ENCODE results near the gene TMEM232. TPM values are rescaled to one million over a fixed set of nuclear protein-coding genes. Genes with fewer than 3 reads are reported as not detected.
"Not testable (repeated sequence)": the region's sequence is repeated elsewhere in the genome, so short reads cannot be mapped to it uniquely, and the experiment has no call there.

The TMEM232 gene
- total and polyA plus RNA-seq, 7 experiments from 2014 or later, result 0.43 to 3.0 (median 1.8) TPM

- CTCF ChIA-PET, result no interaction called here
- H3K9me3 Mint-ChIP-seq, result peaks cover 0 to 2% (median 0%) of the 10 kb centered on the region in 11 donors
These were observed 24.2 kb downstream of the TMEM232 start for GRCh38 chr5:110702300-110702699.

GRCh38 chr5:110692669-110693068 is 33.8 kb downstream of the TMEM232 start:
- H3K27ac Mint-ChIP-seq; H3K4me1 Mint-ChIP-seq; H3K36me3 Mint-ChIP-seq; H3K4me1 ChIP-seq (ENCODE audit: control insufficient read depth in 2 of 2, insufficient read depth in 2 of 2, low read length in 2 of 2); H3K36me3 ChIP-seq (ENCODE audit: control insufficient read depth in 2 of 3, insufficient read depth in 3 of 3, low read length in 3 of 3); H3K27ac ChIP-seq (ENCODE audit: low read depth, low read length); DNase-seq; H3K27me3 ChIP-seq (ENCODE audit: control insufficient read depth in 2 of 2, insufficient read depth in 2 of 2, low read length in 2 of 2); H3K4me3 Mint-ChIP-seq; H3K9me3 ChIP-seq (ENCODE audit: control insufficient read depth in 2 of 3, low read length in 3 of 3); POLR2A ChIA-PET; ATAC-seq; H3K27me3 Mint-ChIP-seq; H3K4me3 ChIP-seq (ENCODE audit: low read length); CTCF ChIA-PET; intact Hi-C loops (cut with micrococcal nuclease): not testable (repeated sequence)
- H3K9me3 Mint-ChIP-seq, result peaks cover 3 to 17% (median 8%) of the 10 kb centered on the region in 11 donors

More at GRCh38 chr5:110702300-110702699, 24.2 kb downstream of the TMEM232 start:
- no peak overlapping the region for H3K27ac Mint-ChIP-seq
- H3K4me3 ChIP-seq (ENCODE audit: low read length), result no peak overlapping the region
- H3K27me3 ChIP-seq (ENCODE audit: control insufficient read depth in 2 of 2, insufficient read depth in 2 of 2, low read length in 2 of 2), result no peaks in the 10 kb centered on the region
- H3K4me1 ChIP-seq (ENCODE audit: control insufficient read depth in 2 of 2, insufficient read depth in 2 of 2, low read length in 2 of 2), result no peaks in the 10 kb centered on the region
- ATAC-seq (no peak), DNase-seq (no peak)
- POLR2A ChIA-PET, result no interaction called here
- H3K36me3 ChIP-seq (ENCODE audit: control insufficient read depth in 2 of 3, insufficient read depth in 3 of 3, low read length in 3 of 3), result no peaks in the 10 kb centered on the region
- intact Hi-C loops (cut with micrococcal nuclease), result no loop called here
- H3K4me1 Mint-ChIP-seq, result no peaks in the 10 kb centered on the region
- peaks cover 0 to 3% (median 0%) of the 10 kb centered on the region in 5 donors for H3K36me3 Mint-ChIP-seq
- no peak overlapping the region for H3K4me3 Mint-ChIP-seq
- no peak overlapping the region for H3K27ac ChIP-seq (ENCODE audit: low read depth, low read length)
- H3K27me3 Mint-ChIP-seq, result peaks cover 0 to 28% (median 10%) of the 10 kb centered on the region in 5 donors
- no peaks in the 10 kb centered on the region for H3K9me3 ChIP-seq (ENCODE audit: control insufficient read depth in 2 of 3, low read length in 3 of 3)

DNA sequence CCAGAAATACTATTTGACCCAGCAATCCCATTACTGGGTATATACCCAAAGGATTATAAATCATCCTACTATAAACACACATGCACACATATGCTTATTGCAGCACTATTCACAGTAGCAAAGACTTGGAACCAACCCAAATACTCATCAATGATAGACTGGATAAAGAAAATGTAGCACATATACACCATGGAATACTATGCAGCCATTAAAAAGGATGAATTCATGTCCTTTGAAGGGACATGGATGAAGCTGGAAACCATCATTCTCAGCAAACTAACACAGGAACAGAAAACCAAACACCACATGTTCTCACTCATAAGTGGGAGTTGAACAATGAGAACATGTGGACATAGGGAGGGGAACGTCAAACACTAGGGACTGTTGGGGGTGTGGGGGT is 35.9 kb downstream of the TMEM232 start:
- H3K4me3 Mint-ChIP-seq; POLR2A ChIA-PET; H3K4me1 ChIP-seq (ENCODE audit: control insufficient read depth in 2 of 2, insufficient read depth in 2 of 2, low read length in 2 of 2); CTCF ChIA-PET; H3K4me3 ChIP-seq (ENCODE audit: low read length); H3K36me3 Mint-ChIP-seq; ATAC-seq; H3K27ac Mint-ChIP-seq; intact Hi-C loops (cut with micrococcal nuclease); H3K36me3 ChIP-seq (ENCODE audit: control insufficient read depth in 2 of 3, insufficient read depth in 3 of 3, low read length in 3 of 3); H3K27ac ChIP-seq (ENCODE audit: low read depth, low read length); H3K9me3 ChIP-seq (ENCODE audit: control insufficient read depth in 2 of 3, low read length in 3 of 3); H3K27me3 ChIP-seq (ENCODE audit: control insufficient read depth in 2 of 2, insufficient read depth in 2 of 2, low read length in 2 of 2); H3K27me3 Mint-ChIP-seq; DNase-seq: not testable (repeated sequence)
- Mint-ChIP-seq H3K4me1 (peaks cover 0 to 11% (median 0%) of the 10 kb centered on the region in 7 donors), H3K9me3 (peaks cover 0 to 21% (median 5%) of the 10 kb centered on the region in 11 donors)

DNA sequence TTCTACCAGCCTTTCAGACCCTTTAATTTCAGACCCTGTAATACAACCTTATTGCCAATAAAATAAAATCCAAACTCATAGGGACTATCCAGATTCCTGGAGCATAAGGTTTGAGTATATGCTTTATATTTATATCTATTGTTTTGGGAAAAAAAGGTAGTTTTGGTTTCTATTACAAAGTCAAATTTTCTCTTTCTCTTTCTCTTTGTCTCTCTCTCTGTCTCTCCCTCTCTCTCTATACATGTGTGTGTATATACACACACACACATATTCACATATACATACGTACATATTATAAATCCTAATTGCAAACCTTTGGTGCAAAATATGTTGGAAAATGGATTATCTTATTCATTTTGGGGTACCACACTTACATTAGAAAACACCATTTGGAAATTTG is 39.0 kb downstream of the TMEM232 start:
- DNase-seq (no peak), ATAC-seq (no peak)
- no peaks in the 10 kb centered on the region for H3K4me1 ChIP-seq (ENCODE audit: control insufficient read depth in 2 of 2, insufficient read depth in 2 of 2, low read length in 2 of 2)
- no peaks in the 10 kb centered on the region for H3K9me3 ChIP-seq (ENCODE audit: control insufficient read depth in 2 of 3, low read length in 3 of 3)
- no peak overlapping the region for H3K4me3 ChIP-seq (ENCODE audit: low read length)
- H3K27me3 Mint-ChIP-seq, result no peaks in the 10 kb centered on the region
- POLR2A ChIA-PET, result no interaction called here
- peaks cover 0 to 11% (median 0%) of the 10 kb centered on the region in 7 donors for H3K4me1 Mint-ChIP-seq
- CTCF ChIA-PET, result no interaction called here
- no peaks in the 10 kb centered on the region for H3K27me3 ChIP-seq (ENCODE audit: control insufficient read depth in 2 of 2, insufficient read depth in 2 of 2, low read length in 2 of 2)
- intact Hi-C loops (cut with micrococcal nuclease), result no loop called here
- no peaks in the 10 kb centered on the region for H3K36me3 Mint-ChIP-seq
- H3K27ac Mint-ChIP-seq, result no peak overlapping the region
- no peaks in the 10 kb centered on the region for H3K36me3 ChIP-seq (ENCODE audit: control insufficient read depth in 2 of 3, insufficient read depth in 3 of 3, low read length in 3 of 3)
- H3K4me3 Mint-ChIP-seq, result no peak overlapping the region
- peaks cover 0 to 12% (median 0%) of the 10 kb centered on the region in 11 donors for H3K9me3 Mint-ChIP-seq
- no peak overlapping the region for H3K27ac ChIP-seq (ENCODE audit: low read depth, low read length)

DNA sequence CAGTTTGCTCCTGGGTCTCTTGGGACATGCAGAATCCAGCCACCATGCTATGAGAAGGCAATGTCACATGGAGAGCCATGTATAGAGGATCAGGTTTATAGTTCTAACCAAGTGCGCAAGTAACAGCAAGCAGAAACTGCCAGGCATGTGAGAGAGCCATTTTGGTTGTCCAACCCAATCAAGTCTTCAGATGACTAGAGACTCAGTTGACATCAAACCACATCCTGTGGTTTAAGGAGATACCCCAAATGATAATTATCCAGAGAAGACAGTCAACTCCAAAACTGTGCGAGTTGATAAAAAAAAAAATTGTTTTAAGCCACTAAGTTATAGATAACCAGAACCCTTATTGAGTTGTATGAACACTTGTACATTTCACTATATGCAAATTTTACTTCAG is 40.2 kb downstream of the TMEM232 start:
- Histone ChIP-seq H3K9me3 (ENCODE audit: control insufficient read depth in 2 of 3, low read length in 3 of 3) (no peaks in the 10 kb centered on the region), H3K4me3 (ENCODE audit: low read length) (no peak overlapping the region), H3K27ac (ENCODE audit: low read depth, low read length) (no peak overlapping the region), H3K4me1 (ENCODE audit: control insufficient read depth in 2 of 2, insufficient read depth in 2 of 2, low read length in 2 of 2) (no peaks in the 10 kb centered on the region), H3K27me3 (ENCODE audit: control insufficient read depth in 2 of 2, insufficient read depth in 2 of 2, low read length in 2 of 2) (no peaks in the 10 kb centered on the region), H3K36me3 (ENCODE audit: control insufficient read depth in 2 of 3, insufficient read depth in 3 of 3, low read length in 3 of 3) (no peaks in the 10 kb centered on the region)
- intact Hi-C loops (cut with micrococcal nuclease), result no loop called here
- no peak for ATAC-seq
- no peaks in the 10 kb centered on the region for H3K36me3 Mint-ChIP-seq
- DNase-seq, result no peak
- POLR2A ChIA-PET, result no interaction called here
- H3K27ac Mint-ChIP-seq, result no peak overlapping the region
- H3K9me3 Mint-ChIP-seq, result peaks cover 0 to 10% (median 0%) of the 10 kb centered on the region in 11 donors
- H3K4me3 Mint-ChIP-seq, result no peak overlapping the region
- CTCF ChIA-PET, result no interaction called here
- no peaks in the 10 kb centered on the region for H3K27me3 Mint-ChIP-seq
- peaks cover 0 to 11% (median 0%) of the 10 kb centered on the region in 7 donors for H3K4me1 Mint-ChIP-seq

- Histone ChIP-seq H3K4me1 (ENCODE audit: control insufficient read depth in 2 of 2, insufficient read depth in 2 of 2, low read length in 2 of 2) (no peaks in the 10 kb centered on the region), H3K27ac (ENCODE audit: low read depth, low read length) (no peak overlapping the region), H3K9me3 (ENCODE audit: control insufficient read depth in 2 of 3, low read length in 3 of 3) (no peaks in the 10 kb centered on the region), H3K36me3 (ENCODE audit: control insufficient read depth in 2 of 3, insufficient read depth in 3 of 3, low read length in 3 of 3) (no peaks in the 10 kb centered on the region), H3K4me3 (ENCODE audit: low read length) (no peak overlapping the region), H3K27me3 (ENCODE audit: control insufficient read depth in 2 of 2, insufficient read depth in 2 of 2, low read length in 2 of 2) (no peaks in the 10 kb centered on the region)
- H3K4me3 Mint-ChIP-seq, result no peak overlapping the region
- H3K4me1 Mint-ChIP-seq, result peaks cover 0 to 9% (median 0%) of the 10 kb centered on the region in 7 donors
- POLR2A ChIA-PET, result no interaction called here
- H3K9me3 Mint-ChIP-seq, result peaks cover 0 to 4% (median 0%) of the 10 kb centered on the region in 11 donors
- intact Hi-C loops (cut with micrococcal nuclease), result no loop called here
- ATAC-seq (no peak), DNase-seq (no peak)
- CTCF ChIA-PET, result no interaction called here
- peaks cover 0 to 18% (median 5%) of the 10 kb centered on the region in 5 donors for H3K27me3 Mint-ChIP-seq
- peaks cover 0 to 4% (median 0%) of the 10 kb centered on the region in 5 donors for H3K36me3 Mint-ChIP-seq
- no peak overlapping the region for H3K27ac Mint-ChIP-seq
These were observed 44.5 kb downstream of the TMEM232 start for GRCh38 chr5:110681953-110682352.

- Histone ChIP-seq H3K36me3 (ENCODE audit: control insufficient read depth in 2 of 3, insufficient read depth in 3 of 3, low read length in 3 of 3) (no peaks in the 10 kb centered on the region), H3K27me3 (ENCODE audit: control insufficient read depth in 2 of 2, insufficient read depth in 2 of 2, low read length in 2 of 2) (no peaks in the 10 kb centered on the region), H3K4me1 (ENCODE audit: control insufficient read depth in 2 of 2, insufficient read depth in 2 of 2, low read length in 2 of 2) (no peaks in the 10 kb centered on the region), H3K27ac (ENCODE audit: low read depth, low read length) (no peak overlapping the region), H3K9me3 (ENCODE audit: control insufficient read depth in 2 of 3, low read length in 3 of 3) (no peaks in the 10 kb centered on the region), H3K4me3 (ENCODE audit: low read length) (no peak overlapping the region)
- ChIA-PET CTCF (no interaction called here), POLR2A (no interaction called here)
- Mint-ChIP-seq H3K27ac (no peak overlapping the region), H3K4me1 (peaks cover 0 to 2% (median 0%) of the 10 kb centered on the region in 7 donors), H3K4me3 (no peak overlapping the region), H3K36me3 (peaks cover 0 to 4% (median 0%) of the 10 kb centered on the region in 5 donors), H3K9me3 (peaks cover 0 to 4% (median 0%) of the 10 kb centered on the region in 11 donors), H3K27me3 (peaks cover 0 to 18% (median 5%) of the 10 kb centered on the region in 5 donors)
- DNase-seq (no peak), ATAC-seq (no peak)
- intact Hi-C loops (cut with micrococcal nuclease), result no loop called here
These were observed 45.4 kb downstream of the TMEM232 start for GRCh38 chr5:110681109-110681508.

All from naive thymus-derived CD4-positive, alpha-beta T cell (primary cell).